NAMALWA (cell line): ENCODE data around the gene UPP2.

ENCODE experiments used
- DNase-seq: peaks from one replicate; pipeline ENCODE4 v3.0.0-alpha.2; 2015; ENCODE audit warnings: low spot score

UPP2 gene

GRCh38 chr2:158140201-158140600 lies 38.5 kb downstream of the UPP2 start:
- DNase-seq, result no peak

- DNase-seq, result no peak
These were observed 40.5 kb downstream of the UPP2 start for GRCh38 chr2:158142165-158142564.

GRCh38 chr2:158142568-158143332 lies 41.1 kb downstream of the UPP2 start:
- peak; percentile 9 for DNase-seq

- DNase-seq, result no peak
These were observed 42.2 kb downstream of the UPP2 start for GRCh38 chr2:158143703-158144360.

GRCh38 chr2:158144914-158145625 lies 43.4 kb downstream of the UPP2 start:
- no peak for DNase-seq

GRCh38 chr2:158153270-158154015 lies 51.8 kb downstream of the UPP2 start:
- no peak for DNase-seq

- no peak for DNase-seq
These were observed 52.9 kb downstream of the UPP2 start for GRCh38 chr2:158154596-158154995.

GRCh38 chr2:158172719-158173118 lies 71.0 kb downstream of the UPP2 start:
- no peak for DNase-seq

GRCh38 chr2:158174495-158174894 lies 72.8 kb downstream of the UPP2 start:
- DNase-seq, result no peak

- DNase-seq, result no peak
These were observed 73.3 kb downstream of the UPP2 start for GRCh38 chr2:158174956-158175355.

GRCh38 chr2:158178646-158179045 lies 77.0 kb downstream of the UPP2 start:
- no peak for DNase-seq

- DNase-seq, result peak; percentile 47
These were observed 78.0 kb downstream of the UPP2 start for GRCh38 chr2:158179660-158180059.

- DNase-seq, result no peak
These were observed 79.5 kb downstream of the UPP2 start for GRCh38 chr2:158181171-158181570.

GRCh38 chr2:158182676-158183295 lies 81.1 kb downstream of the UPP2 start:
- DNase-seq, result no peak

GRCh38 chr2:158184001-158184400 lies 82.3 kb downstream of the UPP2 start:
- no peak for DNase-seq

- DNase-seq, result no peak
These were observed 83.1 kb downstream of the UPP2 start for GRCh38 chr2:158184556-158185343.
